H1 (cell line): ENCODE results near the gene TTC28. TPM values are rescaled to one million over a fixed set of nuclear protein-coding genes. Genes with fewer than 3 reads are reported as not detected.

Source experiments
- CTCF ChIA-PET: fragments of 300-600 bp; sonication (Branson Sonifier 250); formaldehyde crosslinking; loops from one replicate; lab custom pipeline; 2021; ENCODE audit not compliant: partially characterized antibody; lab: Charles Lee
- POLR2A ChIA-PET: fragments of 300-600 bp; sonication (Branson Sonifier 250); formaldehyde crosslinking; loops from one replicate; lab custom pipeline; 2021; ENCODE audit warnings: inconsistent platforms; ENCODE audit not compliant: partially characterized antibody; lab: Charles Lee
- DNase-seq, 2 experiments: peaks; one replicate each; pipeline versions ENCODE4 v3.0.0 to v3.0.0-alpha.2; 2010 to 2022; ENCODE audit warnings: low spot score in 2 of 2, low read depth in 1 of 2, mixed read lengths in 1 of 2
- FAIRE-seq: peaks from 2 replicates; lab custom pipeline; 2011; peaks lifted over from hg19 to GRCh38; lab: Jason Lieb, UNC
- H2AFZ ChIP-seq: 2 replicates; pipeline ENCODE4 v1.8.1; 2012; ENCODE audit warnings: low read length, inconsistent platforms
- H2AK5ac ChIP-seq: 2 replicates; pipeline ENCODE4 v1.6.1; 2013; ENCODE audit warnings: low read depth, low read length
- H2BK120ac ChIP-seq: replicated peaks from 2 replicates; pipeline ENCODE3; 2013; ENCODE audit warnings: low read depth, low read length, inconsistent platforms
- H2BK12ac ChIP-seq: 2 replicates; pipeline ENCODE4 v1.6.1; 2013; ENCODE audit warnings: low read depth, low read length
- H2BK15ac ChIP-seq: 2 replicates; pipeline ENCODE4 v1.6.1; 2013; ENCODE audit warnings: low read length
- H2BK20ac ChIP-seq: 2 replicates; pipeline ENCODE4 v1.6.1; 2013; ENCODE audit warnings: low read length
- H2BK5ac ChIP-seq: 2 replicates; pipeline ENCODE4 v1.6.1; 2013; ENCODE audit warnings: low read depth, low read length
- H3K14ac ChIP-seq: 2 replicates; pipeline ENCODE4 v1.6.1; 2013; ENCODE audit warnings: inconsistent platforms; ENCODE audit not compliant: insufficient read length
- H3K18ac ChIP-seq: 2 replicates; pipeline ENCODE4 v1.6.1; 2013; ENCODE audit warnings: low read length; ENCODE audit errors: extremely low read depth
- H3K23ac ChIP-seq: 2 replicates; pipeline ENCODE4 v1.6.1; 2013; ENCODE audit warnings: inconsistent platforms; ENCODE audit not compliant: insufficient read length
- H3K23me2 ChIP-seq: 2 replicates; pipeline ENCODE4 v1.6.1; 2013; ENCODE audit warnings: low read depth, low read length
- H3K27ac ChIP-seq: 2 replicates; pipeline ENCODE4 v1.6.1; 2011; ENCODE audit warnings: low read depth, low read length, inconsistent platforms
- H3K27me3 ChIP-seq, 4 experiments: replicated peaks in 1 of 4; 1 replicate in 1 of 4; 2 replicates in 3 of 4; pipeline versions ENCODE4 v1.6.1 to v1.8.1; 2011 to 2013; ENCODE audit warnings: low read length in 3 of 4, mild to moderate bottlenecking in 3 of 4, inconsistent platforms in 2 of 4, mixed read lengths in 2 of 4, moderate library complexity in 1 of 4; ENCODE audit not compliant: control insufficient read depth in 3 of 4, insufficient read depth in 3 of 4; ENCODE audit errors: extremely low read depth in 1 of 4
- H3K36me3 ChIP-seq, 4 experiments: 2 replicates each; pipeline versions ENCODE4 v1.6.1 to v1.8.1; 2011 to 2013; ENCODE audit warnings: mild to moderate bottlenecking in 4 of 4, low read length in 3 of 4, moderate library complexity in 2 of 4, control low read depth in 1 of 4, inconsistent platforms in 1 of 4; ENCODE audit not compliant: insufficient read depth in 4 of 4, control insufficient read depth in 2 of 4
- H3K4ac ChIP-seq: replicated peaks from 2 replicates; pipeline ENCODE3; 2013; ENCODE audit warnings: low read length, low read depth, mixed read lengths, inconsistent platforms; ENCODE audit not compliant: insufficient read length
- H3K4me1 ChIP-seq, 4 experiments: replicated peaks in 1 of 4; 1 replicate in 1 of 4; 2 replicates in 3 of 4; pipeline versions ENCODE4 v1.6.1 to v1.8.1; 2011 to 2013; ENCODE audit warnings: low read length in 3 of 4, inconsistent platforms in 2 of 4, mixed read lengths in 1 of 4; ENCODE audit not compliant: insufficient read depth in 4 of 4, control insufficient read depth in 3 of 4
- H3K4me2 ChIP-seq, 2 experiments: 2 replicates each; pipeline versions ENCODE4 v1.6.1 to v1.8.1; 2011 to 2013; ENCODE audit warnings: low read depth in 2 of 2, low read length in 2 of 2, control low read depth in 1 of 2, inconsistent platforms in 1 of 2, mild to moderate bottlenecking in 1 of 2; ENCODE audit not compliant: insufficient read depth in 1 of 2
- H3K4me3 ChIP-seq, 4 experiments: fragments of 200-600, 300-600 bp in 1 of 4; sonication (generic), shearing (Covaris generic), sonication (Bioruptor Twin) in 1 of 4; 2 replicates each; pipeline versions ENCODE4 v1.5.1 to v1.8.1; 2011 to 2016; ENCODE audit warnings: low read length in 4 of 4, low read depth in 3 of 4, control low read depth in 2 of 4, inconsistent platforms in 2 of 4, mild to moderate bottlenecking in 2 of 4, mixed read lengths in 1 of 4, moderate library complexity in 1 of 4; ENCODE audit not compliant: insufficient read depth in 2 of 4; ENCODE audit errors: extremely low read depth in 1 of 4
- H3K56ac ChIP-seq: replicated peaks from 2 replicates; pipeline ENCODE3; 2013; ENCODE audit warnings: low read depth, mild to moderate bottlenecking, mixed read lengths, low read length, inconsistent platforms; ENCODE audit not compliant: insufficient read length
- H3K79me1 ChIP-seq: 2 replicates; pipeline ENCODE4 v1.6.1; 2013; ENCODE audit warnings: low read depth, low read length, control low read depth
- H3K79me2 ChIP-seq, 2 experiments: 2 replicates each; pipeline versions ENCODE4 v1.6.1 to v1.8.1; 2012 to 2013; ENCODE audit warnings: low read length in 2 of 2, mild to moderate bottlenecking in 2 of 2, inconsistent platforms in 1 of 2; ENCODE audit not compliant: insufficient read depth in 2 of 2, control insufficient read depth in 1 of 2
- H3K9ac ChIP-seq, 4 experiments: replicated peaks in 1 of 4; 1 replicate in 1 of 4; 2 replicates in 3 of 4; pipeline versions ENCODE4 v1.6.1 to v1.8.1; 2011 to 2013; ENCODE audit warnings: low read depth in 3 of 4, low read length in 3 of 4, control low read depth in 2 of 4, mild to moderate bottlenecking in 2 of 4, moderate library complexity in 2 of 4, inconsistent platforms in 1 of 4; ENCODE audit errors: extremely low read depth in 1 of 4
- H3K9me3 ChIP-seq, 2 experiments: 2 replicates each; pipeline versions ENCODE4 v1.6.1 to v1.8.1; 2012 to 2013; ENCODE audit warnings: mild to moderate bottlenecking in 2 of 2, moderate library complexity in 2 of 2, control low read depth in 1 of 2, inconsistent platforms in 1 of 2, low read depth in 1 of 2, low read length in 1 of 2, mixed read lengths in 1 of 2; ENCODE audit not compliant: insufficient read depth in 2 of 2
- H4K20me1 ChIP-seq, 2 experiments: replicated peaks in 1 of 2; 2 replicates each; pipeline versions ENCODE3 to v1.8.1; 2011 to 2013; ENCODE audit warnings: inconsistent platforms in 2 of 2, low read length in 2 of 2, mild to moderate bottlenecking in 1 of 2; ENCODE audit not compliant: insufficient read depth in 2 of 2, control insufficient read depth in 1 of 2
- H4K5ac ChIP-seq: 2 replicates; pipeline ENCODE4 v1.6.1; 2013; ENCODE audit warnings: low read length, low read depth, mixed read lengths, inconsistent platforms; ENCODE audit not compliant: insufficient read length
- H4K8ac ChIP-seq: 2 replicates; pipeline ENCODE4 v1.8.0; 2013; ENCODE audit warnings: mild to moderate bottlenecking, moderate library complexity, low read length, inconsistent platforms; ENCODE audit not compliant: insufficient read depth; ENCODE audit errors: extremely low read depth
- H4K91ac ChIP-seq: replicated peaks from 2 replicates; pipeline ENCODE3; 2013; ENCODE audit warnings: low read length, mixed read lengths, inconsistent platforms; ENCODE audit not compliant: insufficient read length
- ASH2L ChIP-seq: fragments of 200-600, 300-600 bp; sonication (generic); IDR thresholded peaks from one replicate; pipeline ENCODE4 v1.7.1; 2017; ENCODE audit warnings: low read length
- BCL11A ChIP-seq, 2 experiments: IDR thresholded peaks; one replicate each; pipeline ENCODE4 v1.6.1; 2011; ENCODE audit warnings: low read depth in 2 of 2, low read length in 2 of 2, mild to moderate bottlenecking in 2 of 2
- CHD1 ChIP-seq: IDR thresholded peaks from 2 replicates; pipeline ENCODE4 v1.6.1; 2012; ENCODE audit warnings: low read depth, low read length, improper control_type of control experiment
- CREB1 ChIP-seq: IDR thresholded peaks from 2 replicates; pipeline ENCODE4 v1.6.1; 2012; ENCODE audit warnings: inconsistent platforms
- EZH2 ChIP-seq: fragments of 200-600 bp; sonication (generic); IDR thresholded peaks from 2 replicates; pipeline ENCODE4 v1.7.1; 2012; ENCODE audit warnings: low read depth, mild to moderate bottlenecking, moderate library complexity, low read length, inconsistent platforms; ENCODE audit not compliant: severe bottlenecking
- FOSL1 ChIP-seq: IDR thresholded peaks from 2 replicates; pipeline ENCODE4 v1.6.1; 2011; ENCODE audit warnings: mild to moderate bottlenecking, low read depth, low read length, moderate library complexity; ENCODE audit not compliant: insufficient read depth
- GABPA ChIP-seq: IDR thresholded peaks from 2 replicates; pipeline ENCODE4 v1.6.1; 2011; ENCODE audit warnings: mild to moderate bottlenecking, low read length, moderate library complexity, borderline replicate concordance; ENCODE audit not compliant: insufficient read depth
- SUZ12 ChIP-seq: fragments of 200-600 bp; sonication (generic); IDR thresholded peaks from 2 replicates; pipeline ENCODE4 v1.6.1; 2012; ENCODE audit warnings: mild to moderate bottlenecking, inconsistent platforms, low read length, moderate library complexity, mixed read lengths
- TBP ChIP-seq: IDR thresholded peaks from 2 replicates; pipeline ENCODE4 v1.6.1; 2011; ENCODE audit warnings: low read depth, low read length, improper control_type of control experiment
- TEAD4 ChIP-seq: IDR thresholded peaks from 2 replicates; pipeline ENCODE4 v1.6.1; 2012; ENCODE audit warnings: low read depth, low read length, inconsistent platforms, mixed read lengths
- WGBS, 2 experiments: shearing (Covaris generic) in 1 of 2; methylation state at CpG; one replicate each; pipeline versions ENCODE4 v1.1.6 to v1.1.7; 2013 to 2015; ENCODE audit warnings: low lambda C conversion rate in 2 of 2, mixed read lengths in 2 of 2, inconsistent platforms in 1 of 2, low coverage in 1 of 2, missing lambda C conversion rate in 1 of 2; ENCODE audit not compliant: insufficient replicate concordance in 2 of 2, insufficient coverage in 1 of 2, insufficient read length in 1 of 2; ENCODE audit errors: extremely low coverage in 1 of 2, missing lambda C conversion rate in 1 of 2; 5-methylcytosine and 5-hydroxymethylcytosine counted together
- polyA plus RNA-seq, 7 experiments: library from polyadenylated mRNA; depleted of rRNA in 3 of 7; stranded (reverse) in 5 of 7; unstranded in 2 of 7; fragments of >200 nt in 5 of 7; fragments of 200-250 nt in 2 of 7; gene quantifications; 1 replicate in 5 of 7; 2 replicates in 1 of 7; 4 replicates in 1 of 7; pipeline versions ENCODE4 v1.2.1 to v1.2.3, GENCODE V29; 2011 to 2013; ENCODE audit warnings: missing spikeins in 2 of 7, mixed read lengths in 2 of 7
- total RNA-seq: library from RNA; stranded (reverse); fragmentation: NEBNext Ultra II Directional; extraction: Animal tissue kit (Norgen Biotek cat#: 25700); gene quantifications from 2 replicates; pipeline ENCODE4 v1.2.1, GENCODE V29; 2021
- TF ChIP-seq, protein P1 (sequence below): IDR thresholded peaks from 2 replicates; pipeline ENCODE4 v1.6.1; 2012; ENCODE audit warnings: inconsistent platforms

Gene TTC28
- total and polyA plus RNA-seq, 2 of the 8 experiments (the other 6 are each of a cell fraction or from before 2014, with no cell fraction given): 2.6 to 12.6 TPM

DNA sequence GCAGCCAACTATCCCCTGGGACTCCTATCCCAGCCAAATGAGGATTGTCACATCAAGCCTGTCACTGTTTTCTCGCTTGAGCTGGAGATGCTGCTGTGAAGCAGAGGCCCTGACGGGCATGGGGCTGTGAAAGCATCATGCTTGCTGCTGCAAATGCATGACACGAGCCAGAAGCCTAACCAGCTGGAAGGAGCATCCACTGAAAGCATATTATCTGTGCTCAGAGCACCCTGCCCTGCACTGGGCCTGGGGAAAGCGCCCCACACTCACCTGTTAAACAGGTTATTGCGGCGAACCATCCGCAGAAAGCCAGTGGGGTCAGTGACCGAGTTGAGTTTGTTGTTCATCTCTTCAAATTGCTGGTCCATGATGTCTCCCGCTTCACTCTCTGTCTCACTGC, 649.7 kb downstream of the TTC28 start:
- H4K5ac ChIP-seq: no peak overlapping the region
- no peak overlapping the region for H3K4me3 ChIP-seq
- H3K56ac ChIP-seq: no peak overlapping the region
- H3K4me1 ChIP-seq: no peaks in the 10 kb centered on the region
- ChIA-PET CTCF (interaction anchor here (0.6 to 4.1 kb wide), 6 partner anchors 11 to 564 kb away, joined by 3 to 24 read pairs (median 4); no protein-coding TSS in a partner anchor), POLR2A (interaction anchor here (0.8 kb wide), 1 partner anchor 10 kb away, joined by 3 read pairs; no protein-coding TSS in a partner anchor)
- H3K23ac ChIP-seq: no peak overlapping the region
- no peak overlapping the region for H3K4ac ChIP-seq
- H4K91ac ChIP-seq: no peak overlapping the region
- no peak overlapping the region for H2AK5ac ChIP-seq
- H3K9ac ChIP-seq: no peak overlapping the region
- no peak overlapping the region for H2BK12ac ChIP-seq
- WGBS, 2 experiments: 90% methylated on average over 9 of the region's 9 CpGs; no CpG with 5 or more reads in 1 of the 2 experiments
- no peak overlapping the region for H2BK15ac ChIP-seq
- no peaks in the 10 kb centered on the region for H3K9me3 ChIP-seq
- no peak overlapping the region for H2BK20ac ChIP-seq
- no peaks in the 10 kb centered on the region for H4K20me1 ChIP-seq
- FAIRE-seq: no peak
- H3K14ac ChIP-seq: no peak overlapping the region
- H3K27me3 ChIP-seq: no peaks in the 10 kb centered on the region
- no peaks in the 10 kb centered on the region for H3K79me2 ChIP-seq
- H3K79me1 ChIP-seq: no peaks in the 10 kb centered on the region
- no peak overlapping the region for H2AFZ ChIP-seq
- no peak overlapping the region for H4K8ac ChIP-seq
- H3K23me2 ChIP-seq: no peaks in the 10 kb centered on the region
- H2BK5ac ChIP-seq: no peak overlapping the region
- no peak for DNase-seq
- H3K4me2 ChIP-seq: no peak overlapping the region
- H3K18ac ChIP-seq: no peak overlapping the region
- no peaks in the 10 kb centered on the region for H3K36me3 ChIP-seq
- H2BK120ac ChIP-seq: no peak overlapping the region
- H3K27ac ChIP-seq: no peak overlapping the region
- TF ChIP-seq TEAD4: no peak
- no peak for TF ChIP-seq FOSL1
- TF ChIP-seq TBP: no peak
- no peak for TF ChIP-seq CHD1
- TF ChIP-seq, protein P1, sequence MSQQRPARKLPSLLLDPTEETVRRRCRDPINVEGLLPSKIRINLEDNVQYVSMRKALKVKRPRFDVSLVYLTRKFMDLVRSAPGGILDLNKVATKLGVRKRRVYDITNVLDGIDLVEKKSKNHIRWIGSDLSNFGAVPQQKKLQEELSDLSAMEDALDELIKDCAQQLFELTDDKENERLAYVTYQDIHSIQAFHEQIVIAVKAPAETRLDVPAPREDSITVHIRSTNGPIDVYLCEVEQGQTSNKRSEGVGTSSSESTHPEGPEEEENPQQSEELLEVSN: no peak
- no peak for TF ChIP-seq ASH2L
- TF ChIP-seq BCL11A (IDR thresholded peaks at IDR 0.05; ENCODE audit: low read depth in 2 of 2, low read length in 2 of 2): no peak
- TF ChIP-seq CREB1: no peak
- TF ChIP-seq GABPA: no peak
- no peak for TF ChIP-seq EZH2
- TF ChIP-seq SUZ12: no peak
